ENCODE measurements around the gene HDAC4.

- no peak for TF ChIP-seq CTCF (IDR thresholded peaks at IDR 0.05; ENCODE audit: low read length)
- no peak for TF ChIP-seq EZH2phosphoT487 (IDR thresholded peaks at IDR 0.05; ENCODE audit: low read length)
These were observed 159.3 kb downstream of the HDAC4 start for GRCh38 chr2:239241431-239241960.
